Neuronal stem cell (in vitro differentiated cells): Measurements from ENCODE around the gene IRF7.

Experiments
- DNase-seq: peaks from one replicate; pipeline ENCODE4 v3.0.0-alpha.2; 2013; ENCODE audit warnings: low spot score
- H2AFZ ChIP-seq: one replicate; pipeline ENCODE4 v1.6.1; 2013; ENCODE audit warnings: mild to moderate bottlenecking, low read length, inconsistent platforms
- H2AK5ac ChIP-seq: 2 replicates; pipeline ENCODE4 v1.6.1; 2013; ENCODE audit warnings: low read depth, mild to moderate bottlenecking, inconsistent platforms, low read length, moderate library complexity, mixed read lengths
- H2BK120ac ChIP-seq: 2 replicates; pipeline ENCODE4 v1.6.1; 2013; ENCODE audit warnings: low read depth, mild to moderate bottlenecking, inconsistent platforms, low read length, moderate library complexity, mixed read lengths
- H2BK12ac ChIP-seq: one replicate; pipeline ENCODE4 v1.6.1; 2013; ENCODE audit warnings: low read length, inconsistent platforms
- H2BK15ac ChIP-seq: 2 replicates; pipeline ENCODE4 v1.6.1; 2013; ENCODE audit warnings: mild to moderate bottlenecking, low read length, inconsistent platforms, mixed read lengths
- H2BK5ac ChIP-seq: one replicate; pipeline ENCODE4 v1.6.1; 2013; ENCODE audit warnings: inconsistent platforms, mild to moderate bottlenecking, low read length, moderate library complexity
- H3K14ac ChIP-seq: one replicate; pipeline ENCODE4 v1.6.1; 2013; ENCODE audit warnings: low read length, inconsistent platforms
- H3K18ac ChIP-seq: 2 replicates; pipeline ENCODE4 v1.6.1; 2013; ENCODE audit warnings: low read length, inconsistent platforms
- H3K23ac ChIP-seq: 2 replicates; pipeline ENCODE4 v1.6.1; 2013; ENCODE audit warnings: low read depth, mild to moderate bottlenecking, mixed read lengths, low read length, inconsistent platforms; ENCODE audit not compliant: poor library complexity
- H3K27ac ChIP-seq: replicated peaks from 3 replicates; pipeline ENCODE4 v1.5.1; 2013; ENCODE audit warnings: low read length, inconsistent platforms
- H3K27me3 ChIP-seq, 3 experiments: 2 replicates each; pipeline ENCODE4 v1.6.1; 2013; ENCODE audit warnings: low read length in 3 of 3, mild to moderate bottlenecking in 2 of 3, inconsistent platforms in 1 of 3, low read depth in 1 of 3, mixed read lengths in 1 of 3, moderate library complexity in 1 of 3; ENCODE audit not compliant: control insufficient read depth in 3 of 3, insufficient read depth in 3 of 3
- H3K36me3 ChIP-seq, 2 donors: replicated peaks in 1 of 2; 2 replicates each; pipeline ENCODE4 v1.6.1; 2013; ENCODE audit warnings: low read length in 2 of 2; ENCODE audit not compliant: control insufficient read depth in 2 of 2, insufficient read depth in 2 of 2
- H3K4ac ChIP-seq: 2 replicates; pipeline ENCODE4 v1.6.1; 2013; ENCODE audit warnings: inconsistent platforms, mild to moderate bottlenecking, low read length, moderate library complexity
- H3K4me1 ChIP-seq, 2 donors: 1 replicate in 1 of 2; 2 replicates in 1 of 2; pipeline ENCODE4 v1.6.1; 2013; ENCODE audit warnings: low read length in 2 of 2, low read depth in 1 of 2; ENCODE audit not compliant: control insufficient read depth in 2 of 2, insufficient read depth in 1 of 2
- H3K4me2 ChIP-seq: one replicate; pipeline ENCODE4 v1.6.1; 2013; ENCODE audit warnings: mild to moderate bottlenecking, low read length, inconsistent platforms; ENCODE audit not compliant: insufficient read depth, poor library complexity, severe bottlenecking
- H3K4me3 ChIP-seq, 2 donors: 2 replicates each; pipeline ENCODE4 v1.5.1; 2013; ENCODE audit warnings: low read length in 2 of 2, mild to moderate bottlenecking in 2 of 2, inconsistent platforms in 1 of 2, moderate library complexity in 1 of 2
- H3K79me1 ChIP-seq: one replicate; pipeline ENCODE4 v1.6.1; 2013; ENCODE audit warnings: low read depth, mild to moderate bottlenecking, inconsistent platforms, low read length, moderate library complexity
- H3K9ac ChIP-seq: one replicate; pipeline ENCODE4 v1.6.1; 2013; ENCODE audit warnings: mild to moderate bottlenecking, low read depth, low read length, inconsistent platforms; ENCODE audit not compliant: poor library complexity
- H3K9me3 ChIP-seq, 2 donors: replicated peaks in 1 of 2; 2 replicates each; pipeline versions ENCODE3 to v1.6.1; 2013; ENCODE audit warnings: low read length in 2 of 2, mild to moderate bottlenecking in 2 of 2, inconsistent platforms in 1 of 2, low read depth in 1 of 2, mixed read lengths in 1 of 2, moderate library complexity in 1 of 2; ENCODE audit not compliant: control insufficient read depth in 2 of 2, insufficient read depth in 1 of 2
- H4K8ac ChIP-seq: one replicate; pipeline ENCODE4 v1.6.1; 2013; ENCODE audit warnings: low read depth, mild to moderate bottlenecking, inconsistent platforms, low read length, moderate library complexity
- H4K91ac ChIP-seq: one replicate; pipeline ENCODE4 v1.6.1; 2013; ENCODE audit warnings: low read length, low read depth, mild to moderate bottlenecking, inconsistent platforms; ENCODE audit not compliant: poor library complexity
- WGBS, 2 donors: extraction: QIAGEN DNeasy Blood & Tissue Kit; methylation state at CpG; one replicate each; pipeline ENCODE4 v1.1.7; 2013; ENCODE audit warnings: missing lambda C conversion rate in 2 of 2, mixed read lengths in 1 of 2; ENCODE audit not compliant: insufficient read length in 2 of 2, insufficient replicate concordance in 1 of 2; ENCODE audit errors: extremely low coverage in 2 of 2; 5-methylcytosine and 5-hydroxymethylcytosine counted together

Gene IRF7

GRCh38 chr11:624705-625635 is 9.2 kb upstream of the IRF7 start, which contains the start of gene CDHR5:
CDHR5 (minus strand) TSS chr11:624955; CDS start chr11:624902, 53 bp downstream.
- Histone ChIP-seq H2AK5ac (peak within 1 kb of the TSS; percentile 75), H3K9me3 (peaks cover 0 to 2% of the 10 kb centered on the region in 2 donors), H3K27ac (no peak within 1 kb of the TSS), H3K4me1 (peaks cover 0 to 1% of the 10 kb centered on the region in 2 donors), H3K9ac (peak within 1 kb of the TSS; percentile 50), H4K91ac (no peak within 1 kb of the TSS), H3K4ac (no peak within 1 kb of the TSS), H3K36me3 (peaks cover 0 to 3% of the 10 kb centered on the region in 2 donors), H2BK120ac (no peak within 1 kb of the TSS), H3K23ac (peak within 1 kb of the TSS; percentile 31), H2AFZ (no peak within 1 kb of the TSS), H4K8ac (no peak within 1 kb of the TSS), H3K4me2 (no peak within 1 kb of the TSS), H2BK12ac (no peak within 1 kb of the TSS), H2BK15ac (no peak within 1 kb of the TSS), H3K4me3 (no peak within 1 kb of the TSS), H3K27me3 (peaks cover 0 to 11% (median 0%) of the 10 kb centered on the region in 3 experiments), H3K79me1 (no peaks in the 10 kb centered on the region), H3K18ac (no peak within 1 kb of the TSS), H2BK5ac (peak within 1 kb of the TSS; percentile 82), H3K14ac (no peak within 1 kb of the TSS)
- no CpG with 5 or more reads among the region's 33 CpGs for WGBS, 2 donors
- no peak for DNase-seq

- Histone ChIP-seq H2AK5ac (peak overlapping the region; percentile 75), H3K18ac (no peak overlapping the region), H4K8ac (no peak overlapping the region), H2BK12ac (no peak overlapping the region), H3K4me2 (no peak overlapping the region), H3K9ac (peak overlapping the region; percentile 50), H2AFZ (no peak overlapping the region), H3K36me3 (peaks cover 0 to 3% of the 10 kb centered on the region in 2 donors), H3K4me1 (peaks cover 0 to 1% of the 10 kb centered on the region in 2 donors), H3K9me3 (peaks cover 0 to 2% of the 10 kb centered on the region in 2 donors), H4K91ac (no peak overlapping the region), H3K79me1 (no peaks in the 10 kb centered on the region), H3K27ac (no peak overlapping the region), H3K23ac (no peak overlapping the region), H3K27me3 (peaks cover 0 to 11% (median 0%) of the 10 kb centered on the region in 3 experiments), H3K14ac (no peak overlapping the region), H2BK120ac (no peak overlapping the region), H2BK15ac (no peak overlapping the region), H3K4ac (no peak overlapping the region), H2BK5ac (peak overlapping the region; percentile 82), H3K4me3 (no peak overlapping the region)
- no CpG with 5 or more reads among the region's 25 CpGs for WGBS, 2 donors
- DNase-seq: no peak
Measured at GRCh38 chr11:623999-624704, 8.4 kb upstream of the IRF7 start.

- H3K4ac ChIP-seq: no peak overlapping the region
- no peak overlapping the region for H4K91ac ChIP-seq
- DNase-seq: no peak
- no peak overlapping the region for H3K18ac ChIP-seq
- no peak overlapping the region for H2AFZ ChIP-seq
- H3K36me3 ChIP-seq: peaks cover under 1 to 3% of the 10 kb centered on the region in 2 donors
- no peak overlapping the region for H3K4me3 ChIP-seq
- no peak overlapping the region for H3K27ac ChIP-seq
- H3K4me2 ChIP-seq: no peak overlapping the region
- H2BK120ac ChIP-seq: no peak overlapping the region
- no peak overlapping the region for H2BK15ac ChIP-seq
- H2BK5ac ChIP-seq: peak overlapping the region; percentile 24
- H3K4me1 ChIP-seq: peaks cover 0 to 1% of the 10 kb centered on the region in 2 donors
- H3K79me1 ChIP-seq: no peaks in the 10 kb centered on the region
- H3K27me3 ChIP-seq: peaks cover 0 to 11% (median 0%) of the 10 kb centered on the region in 3 experiments
- peak overlapping the region; percentile 50 for H3K9ac ChIP-seq
- peak overlapping the region; percentile 25 for H3K23ac ChIP-seq
- H4K8ac ChIP-seq: no peak overlapping the region
- H3K14ac ChIP-seq: no peak overlapping the region
- no peak overlapping the region for H2AK5ac ChIP-seq
- no CpG with 5 or more reads among the region's 15 CpGs for WGBS, 2 donors
- peaks cover 0 to 2% of the 10 kb centered on the region in 2 donors for H3K9me3 ChIP-seq
- no peak overlapping the region for H2BK12ac ChIP-seq
Measured at GRCh38 chr11:623349-623869, 7.7 kb upstream of the IRF7 start.
